Esophagus muscularis mucosa (tissue), 4 donors: Measurements from ENCODE around the gene FAM240A. TPM values are rescaled to one million over a fixed set of nuclear protein-coding genes. Genes with fewer than 3 reads are reported as not detected.

Experiments used
- DNase-seq: peaks from one replicate; pipeline ENCODE4 v3.0.0-alpha.2; 2017; ENCODE audit errors: extremely low spot score
- H3K27ac ChIP-seq, 4 donors: fragments of 200-600 bp; sonication (generic); replicated peaks in 1 of 4; 1 replicate in 3 of 4; 2 replicates in 1 of 4; pipeline ENCODE4 v1.5.1; 2016 to 2019; ENCODE audit warnings: mild to moderate bottlenecking in 1 of 4
- H3K27me3 ChIP-seq, 4 donors: fragments of 200-600 bp; sonication (generic); one replicate each; pipeline versions ENCODE4 v1.5.1 to v1.6.0; 2016 to 2019
- H3K36me3 ChIP-seq, 4 donors: fragments of 200-600 bp; sonication (generic); one replicate each; pipeline ENCODE4 v1.5.1; 2016 to 2019
- H3K4me1 ChIP-seq, 4 donors: fragments of 200-600 bp; sonication (generic); one replicate each; pipeline ENCODE4 v1.5.1; 2016 to 2019
- H3K4me3 ChIP-seq, 4 donors: fragments of 200-600 bp; sonication (generic); 1 replicate in 2 of 4; 2 replicates in 2 of 4; pipeline ENCODE4 v1.5.1; 2016 to 2019; ENCODE audit warnings: mild to moderate bottlenecking in 4 of 4, moderate library complexity in 1 of 4
- H3K9me3 ChIP-seq, 4 donors: fragments of 200-600 bp; sonication (generic); 1 replicate in 3 of 4; 2 replicates in 1 of 4; pipeline ENCODE4 v1.5.1; 2016 to 2019
- CTCF ChIP-seq, 3 experiments: fragments of 200-600 bp in 2 of 3; fragments of 450-650 bp in 1 of 3; sonication (generic) in 2 of 3; IDR thresholded peaks; one replicate each; pipeline ENCODE4 v1.5.1; 2017 to 2019; ENCODE audit warnings: antibody characterized with exemption in 3 of 3, mild to moderate bottlenecking in 2 of 3, moderate library complexity in 1 of 3
- EP300 ChIP-seq: sonication (generic); formaldehyde crosslinking; IDR thresholded peaks from one replicate; pipeline ENCODE4 v1.6.1; 2017; ENCODE audit warnings: antibody characterized with exemption
- POLR2A ChIP-seq: fragments of 450-650 bp; IDR thresholded peaks from one replicate; pipeline ENCODE4 v1.6.1; 2017; ENCODE audit warnings: antibody characterized with exemption, moderate library complexity, mild to moderate bottlenecking, low read depth
- POLR2AphosphoS5 ChIP-seq, 2 donors: sonication (generic); formaldehyde crosslinking; IDR thresholded peaks; one replicate each; pipeline ENCODE4 v1.6.1; 2017; ENCODE audit warnings: antibody characterized with exemption in 2 of 2
- WGBS: methylation state at CpG from one replicate; pipeline ENCODE4 v1.1.5; 2018; 5-methylcytosine and 5-hydroxymethylcytosine counted together
- intact Hi-C: fragments of 100-400 bp; cut with DNase I; formaldehyde crosslinking; loops from one replicate; pipeline ENCODE4 v1.15.1; 2023
- total RNA-seq, 4 donors: library from RNA; depleted of rRNA; stranded (reverse); fragments of >200 nt; gene quantifications; one replicate each; pipeline versions ENCODE4 v1.1.0 to v1.2.1, GENCODE V29; 2016

The FAM240A gene
- total RNA-seq, 4 donors from 2014 or later = not detected

DNA sequence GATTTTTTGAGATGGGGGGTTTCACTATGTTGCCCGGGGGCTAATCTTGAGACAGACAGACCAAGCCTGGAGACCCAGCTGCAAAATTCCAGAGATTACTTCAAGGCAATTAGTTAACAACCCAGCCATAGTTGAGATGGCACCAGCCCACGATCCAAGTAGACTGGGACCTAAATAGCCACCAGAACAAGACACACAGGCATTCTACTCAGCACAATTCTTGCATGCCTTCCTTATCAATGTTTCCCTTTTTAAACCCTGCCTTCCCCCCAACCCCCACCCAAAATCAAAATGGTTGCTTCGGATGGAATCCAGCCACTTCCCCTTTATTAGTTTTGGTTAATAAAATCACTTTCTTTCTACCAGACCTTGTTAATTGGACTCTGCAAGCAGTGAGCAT, 28.6 kb downstream of the FAM240A start:
- peaks cover 0 to 4% (median 0%) of the 10 kb centered on the region in 4 donors for H3K27me3 ChIP-seq
- no peaks in the 10 kb centered on the region for H3K36me3 ChIP-seq
- DNase-seq = no peak
- WGBS = 79% methylated on average over 3 of the region's 3 CpGs
- H3K27ac ChIP-seq = no peak overlapping the region
- intact Hi-C loops = no loop called here
- H3K9me3 ChIP-seq = peaks cover 0 to 19% (median 5%) of the 10 kb centered on the region in 4 donors
- TF ChIP-seq EP300 (no peak), POLR2A (no peak), POLR2AphosphoS5 (IDR thresholded peaks at IDR 0.05) (no peak), CTCF (IDR thresholded peaks at IDR 0.05) (no peak)
- no peaks in the 10 kb centered on the region for H3K4me1 ChIP-seq
- H3K4me3 ChIP-seq = no peak overlapping the region

GRCh38 chr3:46642971-46643370, 30.6 kb downstream of the FAM240A start:
- intact Hi-C loops = no loop called here

GRCh38 chr3:46643701-46644100, 31.4 kb downstream of the FAM240A start:
- intact Hi-C loops = no loop called here
- WGBS = 80% methylated on average over 1 of the region's 1 CpG
- H3K36me3 ChIP-seq = no peaks in the 10 kb centered on the region
- peaks cover 0 to 19% (median 5%) of the 10 kb centered on the region in 4 donors for H3K9me3 ChIP-seq
- no peak for DNase-seq
- H3K4me1 ChIP-seq = no peaks in the 10 kb centered on the region
- TF ChIP-seq POLR2A = no peak
- TF ChIP-seq EP300 = no peak
- no peak for TF ChIP-seq CTCF (IDR thresholded peaks at IDR 0.05)
- TF ChIP-seq POLR2AphosphoS5 (IDR thresholded peaks at IDR 0.05) = no peak
- H3K27me3 ChIP-seq = peaks cover 0 to 4% (median 0%) of the 10 kb centered on the region in 4 donors
- H3K4me3 ChIP-seq = no peak overlapping the region
- no peak overlapping the region for H3K27ac ChIP-seq

More at GRCh38 chr3:46642971-46643370, 30.6 kb downstream of the FAM240A start:
- no peak for DNase-seq
- H3K27me3 ChIP-seq = peaks cover 0 to 4% (median 0%) of the 10 kb centered on the region in 4 donors
- no peak overlapping the region for H3K27ac ChIP-seq
- 93% methylated on average over 6 of the region's 6 CpGs for WGBS
- H3K36me3 ChIP-seq = no peaks in the 10 kb centered on the region
- peaks cover 0 to 19% (median 5%) of the 10 kb centered on the region in 4 donors for H3K9me3 ChIP-seq
- no peak overlapping the region for H3K4me3 ChIP-seq
- no peaks in the 10 kb centered on the region for H3K4me1 ChIP-seq
- TF ChIP-seq CTCF (IDR thresholded peaks at IDR 0.05) (no peak), POLR2A (no peak), EP300 (no peak), POLR2AphosphoS5 (IDR thresholded peaks at IDR 0.05) (no peak)

DNA sequence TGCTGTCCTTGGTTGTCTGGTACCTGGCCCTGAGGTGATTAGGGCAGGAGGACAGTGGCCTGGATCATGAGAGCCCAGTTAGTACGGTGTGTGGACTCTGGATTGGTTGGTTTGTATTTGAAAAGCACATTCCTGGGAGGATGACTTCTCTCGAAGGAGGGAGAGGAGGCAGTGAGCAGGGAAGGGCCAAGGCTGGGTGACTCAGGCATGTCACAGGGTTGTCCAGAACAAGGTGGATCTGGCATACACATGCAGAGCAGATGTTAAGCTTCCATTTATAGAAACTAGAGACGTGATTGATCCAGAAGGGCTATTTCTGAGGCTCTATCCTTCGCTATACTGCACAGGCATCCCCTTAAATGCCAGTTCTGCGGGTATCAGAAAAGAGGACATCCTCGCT, 34.4 kb downstream of the FAM240A start:
- DNase-seq = no peak
- 41% methylated on average over 4 of the region's 6 CpGs for WGBS
- intact Hi-C loops = no loop called here
- no peak overlapping the region for H3K4me3 ChIP-seq
- H3K27ac ChIP-seq = no peak overlapping the region
- TF ChIP-seq EP300 (no peak), POLR2A (no peak), CTCF (IDR thresholded peaks at IDR 0.05) (no peak), POLR2AphosphoS5 (IDR thresholded peaks at IDR 0.05) (no peak)
- H3K36me3 ChIP-seq = no peaks in the 10 kb centered on the region
- no peaks in the 10 kb centered on the region for H3K27me3 ChIP-seq
- peaks cover 0 to 4% (median 1%) of the 10 kb centered on the region in 4 donors for H3K9me3 ChIP-seq
- no peaks in the 10 kb centered on the region for H3K4me1 ChIP-seq

DNA sequence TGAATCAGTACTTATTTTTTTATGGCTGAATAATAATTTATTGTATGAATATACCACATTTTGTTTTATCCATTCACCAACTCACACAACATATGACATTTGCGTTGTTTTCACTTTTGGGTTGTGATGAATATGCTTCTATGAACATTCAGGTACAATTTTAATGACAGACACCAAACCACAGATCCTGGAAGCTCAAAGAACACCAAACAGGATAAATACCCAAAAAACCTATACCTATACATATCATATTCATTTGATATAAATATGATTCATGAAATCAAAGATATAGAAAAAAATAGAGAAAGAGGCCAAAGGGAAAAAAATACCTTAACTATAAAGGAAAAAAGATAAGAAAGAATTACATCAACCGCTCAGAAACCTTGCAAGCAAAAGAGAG, 35.8 kb downstream of the FAM240A start:
- Histone ChIP-seq H3K4me1 (no peaks in the 10 kb centered on the region), H3K4me3 (no peak overlapping the region), H3K27me3 (no peaks in the 10 kb centered on the region), H3K36me3 (no peaks in the 10 kb centered on the region), H3K27ac (no peak overlapping the region), H3K9me3 (peaks cover 0 to 11% (median 4%) of the 10 kb centered on the region in 4 donors)
- WGBS = 67% methylated on average over 2 of the region's 2 CpGs
- TF ChIP-seq POLR2AphosphoS5 (IDR thresholded peaks at IDR 0.05) = no peak
- no peak for TF ChIP-seq CTCF (IDR thresholded peaks at IDR 0.05)
- TF ChIP-seq POLR2A = no peak
- no peak for TF ChIP-seq EP300
- intact Hi-C loops = no loop called here
- no peak for DNase-seq
